Stimulated activated CD8-positive, alpha-beta memory T cell treated with anti-CD3 and anti-CD28 coated beads, Interleukin-4, amount 100 ng/mL, for 4 hours (primary cell): ENCODE results near the gene SCFD1.
"Not testable (repeated sequence)": the region's sequence is repeated elsewhere in the genome, so short reads cannot be mapped to it uniquely, and the experiment has no call there.

Source experiments
- DNase-seq, 2 donors: peaks; one replicate each; pipeline ENCODE4 v3.0.0-alpha.2; 2020; ENCODE audit warnings: low read depth in 2 of 2, low spot score in 1 of 2

SCFD1 gene

DNA sequence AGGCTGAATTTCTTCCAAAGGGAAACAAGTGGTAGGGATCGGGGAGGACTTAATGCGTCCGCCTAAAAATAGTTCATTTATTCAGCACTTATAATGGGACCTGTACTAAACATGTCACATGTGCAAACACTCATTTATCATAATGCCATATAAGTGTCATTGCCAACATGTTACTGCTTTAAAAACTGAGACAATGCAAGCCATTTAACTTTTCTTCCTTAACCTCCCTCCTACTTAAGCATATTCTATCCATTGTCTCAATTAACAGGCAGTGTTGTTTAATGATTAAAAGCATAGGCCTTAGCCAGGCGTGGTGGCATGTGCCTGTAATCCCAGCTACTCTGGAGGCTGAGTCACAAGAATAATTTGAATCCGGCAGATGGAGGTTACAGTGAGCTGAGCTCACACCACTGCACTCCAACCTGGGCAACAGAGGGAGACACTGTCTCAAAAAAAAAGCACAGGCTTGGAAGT, 13.5 kb upstream of the SCFD1 start:
- no peak for DNase-seq

DNA sequence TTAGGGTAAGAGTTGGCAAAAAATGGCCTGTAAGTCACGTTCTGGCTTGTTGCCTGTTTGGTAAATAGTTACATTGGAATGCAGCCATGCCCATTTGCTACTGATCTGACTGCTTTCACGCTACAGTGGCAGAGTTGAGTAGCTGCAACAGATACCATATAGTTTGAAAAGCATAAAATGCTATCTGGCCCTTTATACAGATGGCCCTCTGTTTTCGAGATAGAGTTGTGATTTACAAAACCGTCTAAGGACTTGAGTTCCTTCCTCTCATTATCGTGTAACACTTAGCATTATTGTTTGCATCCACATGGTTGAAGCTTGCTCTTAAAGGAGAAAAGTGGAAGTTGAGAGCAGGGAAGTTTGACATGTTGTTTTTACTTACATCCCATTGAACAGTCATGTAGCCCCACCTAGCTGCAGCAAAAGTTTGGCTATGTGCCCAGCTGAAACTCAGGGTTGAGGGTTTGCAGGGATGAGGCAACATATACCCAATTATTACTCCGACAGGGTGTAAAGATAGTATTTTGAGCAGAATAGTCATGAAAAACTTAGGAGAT, 11.3 kb upstream of the SCFD1 start:
- DNase-seq = no peak

- DNase-seq = no peak
Observed at GRCh38 chr14:30614155-30614554, 8.0 kb upstream of the SCFD1 start.

DNA sequence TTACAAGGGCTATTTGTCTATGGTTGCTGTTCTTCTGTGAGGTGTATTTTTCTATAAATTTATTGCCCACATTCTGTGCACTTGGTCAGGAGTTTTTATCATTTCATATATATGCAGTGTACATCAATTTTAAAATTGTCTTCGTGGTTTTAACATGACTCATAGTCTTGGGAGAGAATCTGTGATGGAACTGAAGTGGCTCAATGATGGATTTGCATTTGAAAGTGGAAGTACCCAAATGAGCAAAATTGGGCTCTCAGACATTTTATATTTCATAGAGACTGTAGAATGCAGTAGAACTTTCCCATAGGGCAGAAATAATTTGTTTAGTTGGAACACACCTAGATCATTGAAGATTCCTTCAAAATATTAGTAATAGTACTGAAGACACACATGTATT, 1.9 kb upstream of the SCFD1 start:
- DNase-seq = no peak

DNA sequence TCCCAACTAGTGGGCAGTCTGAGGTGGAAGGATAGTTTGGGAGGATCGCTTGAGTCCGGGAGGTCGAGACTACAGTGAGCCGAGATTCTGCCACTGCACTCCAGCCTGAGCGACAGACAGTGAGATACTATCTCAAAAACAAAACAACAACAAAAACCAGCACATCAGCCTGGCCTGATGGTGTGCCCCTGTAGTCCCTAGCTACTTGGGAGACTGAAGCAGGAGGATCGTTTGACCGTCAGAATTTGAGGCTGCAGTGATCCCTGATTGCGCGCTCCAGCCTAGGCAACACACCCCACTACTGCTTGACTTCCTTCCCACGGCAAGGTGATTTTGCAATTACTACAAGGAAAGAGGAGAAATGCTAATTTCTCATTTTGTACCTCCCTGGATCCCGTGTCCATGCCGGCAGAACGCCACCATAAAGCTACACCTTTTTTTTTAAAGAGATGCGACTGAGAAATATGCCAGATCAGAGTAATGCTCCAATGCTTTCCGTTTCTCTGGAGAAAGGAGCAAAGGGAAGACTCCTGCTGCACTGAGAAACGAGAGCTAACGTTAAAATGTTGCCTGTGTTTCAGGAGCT, 672 bp upstream of the SCFD1 start:
- no peak for DNase-seq

GRCh38 chr14:30623412-30624131, 1.5 kb downstream of the SCFD1 start:
- DNase-seq = no peak

GRCh38 chr14:30624132-30624423, 2.0 kb downstream of the SCFD1 start:
- no peak for DNase-seq

- no peak for DNase-seq
Observed at GRCh38 chr14:30625533-30625932, 3.4 kb downstream of the SCFD1 start.

DNA sequence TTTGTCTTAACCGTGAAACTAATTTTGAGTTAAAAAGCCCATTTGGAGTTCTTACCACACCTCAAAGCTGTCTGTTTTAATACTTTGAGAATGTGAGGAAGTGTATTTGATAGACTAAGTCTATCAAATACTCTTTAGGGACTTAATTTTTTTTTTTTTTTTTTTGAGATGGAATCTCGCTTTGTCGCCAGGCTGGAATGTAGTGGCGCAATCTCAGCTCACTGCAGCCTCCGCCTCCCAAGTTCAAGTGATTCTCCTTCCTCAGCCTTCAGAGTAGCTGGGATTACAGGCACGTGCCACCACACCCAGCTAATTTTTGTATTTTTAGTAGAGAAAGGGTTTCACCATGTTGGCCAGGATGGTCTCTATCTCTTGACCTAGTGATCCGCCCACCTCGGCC, 7.3 kb downstream of the SCFD1 start:
- DNase-seq = not testable (repeated sequence)

- DNase-seq = no peak
Observed at GRCh38 chr14:30630248-30630647, 8.1 kb downstream of the SCFD1 start.

DNA sequence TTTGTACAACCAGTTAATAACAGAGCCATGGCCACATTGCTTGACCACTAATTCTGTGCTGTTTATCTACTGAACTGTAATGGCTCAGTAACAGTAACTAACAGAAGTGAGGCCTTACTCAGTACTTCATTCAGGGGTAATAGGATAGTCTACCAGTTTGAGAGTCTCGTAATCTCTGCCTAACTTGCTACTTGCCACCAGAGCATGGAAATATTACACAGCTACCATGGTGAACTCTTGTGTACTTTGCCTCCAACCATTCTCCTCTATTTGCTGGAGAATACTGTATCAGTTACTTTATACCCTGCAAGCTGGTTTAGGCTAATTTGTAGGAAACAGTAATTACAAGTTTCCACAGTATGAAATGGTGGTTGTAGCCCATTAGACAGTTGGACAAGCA, 10.6 kb downstream of the SCFD1 start:
- DNase-seq = no peak

DNA sequence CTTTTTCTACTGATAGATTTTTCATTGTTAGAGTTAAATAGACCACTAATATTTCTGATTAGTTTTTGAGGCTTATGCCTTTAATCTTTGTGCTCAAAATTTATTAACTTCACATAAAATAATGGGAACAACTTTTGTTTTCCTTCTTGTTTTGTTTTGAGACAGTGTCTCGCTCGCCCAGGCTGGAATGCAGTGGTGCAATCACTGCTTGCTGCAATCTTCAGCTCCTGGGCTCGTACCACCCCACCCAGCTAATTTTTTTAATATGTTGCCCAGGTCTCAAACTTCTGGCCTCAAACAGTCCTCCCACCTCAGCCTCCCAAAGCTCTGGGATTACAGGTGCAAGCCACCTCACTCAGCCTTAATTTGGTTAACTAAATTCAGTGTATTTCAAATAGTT, 16.8 kb downstream of the SCFD1 start:
- no peak for DNase-seq

DNA sequence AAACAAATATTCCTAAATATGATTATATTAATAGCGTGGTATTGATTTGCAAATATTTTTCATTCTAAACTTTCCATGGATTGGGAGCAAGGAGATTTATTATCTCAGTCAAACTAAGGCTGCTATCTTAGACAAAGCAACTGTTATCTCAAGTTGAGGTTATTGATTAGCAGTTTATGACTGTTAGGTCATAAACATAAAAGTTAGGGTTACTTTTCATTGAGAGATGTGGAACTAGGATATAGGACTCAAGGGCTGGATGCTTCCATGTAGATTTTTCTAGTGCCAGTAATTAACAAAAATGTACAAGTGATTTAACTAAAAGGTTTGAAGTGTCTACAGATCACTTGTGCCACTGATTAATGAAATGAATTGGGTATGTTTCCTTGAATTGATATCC, 19.1 kb downstream of the SCFD1 start:
- DNase-seq = no peak

GRCh38 chr14:30644462-30644861, 22.3 kb downstream of the SCFD1 start:
- DNase-seq = not testable (repeated sequence)

GRCh38 chr14:30645600-30645999, 23.5 kb downstream of the SCFD1 start:
- no peak for DNase-seq

- no peak for DNase-seq
Observed at GRCh38 chr14:30648471-30648870, 26.4 kb downstream of the SCFD1 start.

- DNase-seq = no peak
Observed at GRCh38 chr14:30651937-30652336, 29.8 kb downstream of the SCFD1 start.

- no peak for DNase-seq
Observed at GRCh38 chr14:30655124-30655523, 33.0 kb downstream of the SCFD1 start.

- no peak for DNase-seq
Observed at GRCh38 chr14:30655658-30656057, 33.5 kb downstream of the SCFD1 start.

- no peak for DNase-seq
Observed at GRCh38 chr14:30656190-30656632, 34.1 kb downstream of the SCFD1 start.

DNA sequence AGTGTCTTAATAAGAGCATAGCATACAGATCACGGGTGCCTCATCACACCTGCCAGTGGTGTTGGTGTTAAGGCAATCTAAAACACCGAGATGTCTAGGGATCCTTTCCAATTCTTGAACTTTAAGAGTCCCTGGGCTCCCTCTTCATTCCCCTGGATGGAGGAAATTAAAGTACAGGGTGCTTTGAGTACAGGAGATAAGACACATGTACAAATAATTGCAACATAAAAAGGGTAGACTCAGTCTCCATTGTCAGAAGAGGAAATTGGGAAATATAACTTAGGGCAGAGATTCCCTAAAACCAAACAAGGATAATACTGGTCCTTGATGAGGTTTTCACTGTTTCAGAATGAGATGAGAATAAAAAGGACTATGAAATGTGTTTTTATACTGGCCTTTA, 34.9 kb downstream of the SCFD1 start:
- no peak for DNase-seq

DNA sequence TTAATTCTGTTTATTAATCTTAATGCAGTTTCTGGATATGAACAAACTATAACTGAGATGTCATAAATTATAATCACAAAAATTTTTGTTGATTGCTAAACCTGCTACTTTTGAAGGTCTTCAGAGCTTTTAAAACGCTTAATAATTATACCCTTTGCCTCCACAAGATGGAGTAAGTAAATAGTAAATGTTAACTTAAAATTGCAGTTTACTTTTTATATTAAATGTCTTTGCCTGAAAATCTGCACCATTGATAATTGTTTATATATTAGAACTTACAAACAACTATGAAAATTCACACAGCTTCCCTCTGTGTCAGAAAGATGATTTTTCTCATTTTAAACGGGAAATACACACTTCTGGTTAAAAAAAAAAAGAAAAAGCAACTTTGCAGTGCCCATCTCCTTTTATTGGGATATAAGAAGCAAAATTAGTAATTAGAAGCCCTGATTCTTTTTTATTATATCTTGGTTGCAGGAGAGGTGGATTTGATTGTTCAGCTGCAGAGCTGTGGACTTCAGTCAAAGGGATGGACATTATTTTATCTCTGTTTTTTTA, 35.6 kb downstream of the SCFD1 start:
- DNase-seq = no peak

DNA sequence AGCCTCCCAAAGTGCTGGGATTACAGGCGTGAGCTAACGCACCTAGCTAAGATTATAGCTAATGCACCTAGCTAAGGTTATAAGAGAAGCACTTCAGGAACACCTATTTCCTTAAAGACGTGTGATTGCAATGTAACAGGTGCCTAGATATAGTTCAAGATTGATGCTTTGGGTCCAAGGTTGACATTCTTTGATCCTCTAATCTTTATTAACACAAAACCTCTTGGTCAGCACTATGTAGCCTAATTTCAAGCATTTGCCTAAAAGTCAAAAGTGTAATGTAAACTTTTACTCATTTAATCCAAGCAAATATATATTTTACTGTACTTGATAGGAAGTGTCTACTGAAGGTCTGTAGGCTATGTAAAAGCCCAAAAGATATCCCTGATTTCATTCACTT, 36.5 kb downstream of the SCFD1 start:
- DNase-seq = no peak
